H1 (cell line): ENCODE data around the gene SCN10A. TPM values are rescaled to one million over a fixed set of nuclear protein-coding genes. Genes with fewer than 3 reads are reported as not detected.

Experiments
- CTCF ChIA-PET: fragments of 300-600 bp; sonication (Branson Sonifier 250); formaldehyde crosslinking; loops from one replicate; lab custom pipeline; 2021; ENCODE audit not compliant: partially characterized antibody; lab: Charles Lee
- POLR2A ChIA-PET: fragments of 300-600 bp; sonication (Branson Sonifier 250); formaldehyde crosslinking; loops from one replicate; lab custom pipeline; 2021; ENCODE audit warnings: inconsistent platforms; ENCODE audit not compliant: partially characterized antibody; lab: Charles Lee
- DNase-seq, 2 experiments: peaks; one replicate each; pipeline versions ENCODE4 v3.0.0 to v3.0.0-alpha.2; 2010 to 2022; ENCODE audit warnings: low spot score in 2 of 2, low read depth in 1 of 2, mixed read lengths in 1 of 2
- FAIRE-seq: peaks from 2 replicates; lab custom pipeline; 2011; peaks lifted over from hg19 to GRCh38; lab: Jason Lieb, UNC
- H2AFZ ChIP-seq: 2 replicates; pipeline ENCODE4 v1.8.1; 2012; ENCODE audit warnings: low read length, inconsistent platforms
- H2AK5ac ChIP-seq: 2 replicates; pipeline ENCODE4 v1.6.1; 2013; ENCODE audit warnings: low read depth, low read length
- H2BK120ac ChIP-seq: replicated peaks from 2 replicates; pipeline ENCODE3; 2013; ENCODE audit warnings: low read depth, low read length, inconsistent platforms
- H2BK12ac ChIP-seq: 2 replicates; pipeline ENCODE4 v1.6.1; 2013; ENCODE audit warnings: low read depth, low read length
- H2BK15ac ChIP-seq: 2 replicates; pipeline ENCODE4 v1.6.1; 2013; ENCODE audit warnings: low read length
- H2BK20ac ChIP-seq: 2 replicates; pipeline ENCODE4 v1.6.1; 2013; ENCODE audit warnings: low read length
- H2BK5ac ChIP-seq: 2 replicates; pipeline ENCODE4 v1.6.1; 2013; ENCODE audit warnings: low read depth, low read length
- H3K14ac ChIP-seq: 2 replicates; pipeline ENCODE4 v1.6.1; 2013; ENCODE audit warnings: inconsistent platforms; ENCODE audit not compliant: insufficient read length
- H3K18ac ChIP-seq: 2 replicates; pipeline ENCODE4 v1.6.1; 2013; ENCODE audit warnings: low read length; ENCODE audit errors: extremely low read depth
- H3K23ac ChIP-seq: 2 replicates; pipeline ENCODE4 v1.6.1; 2013; ENCODE audit warnings: inconsistent platforms; ENCODE audit not compliant: insufficient read length
- H3K23me2 ChIP-seq: 2 replicates; pipeline ENCODE4 v1.6.1; 2013; ENCODE audit warnings: low read depth, low read length
- H3K27ac ChIP-seq: 2 replicates; pipeline ENCODE4 v1.6.1; 2011; ENCODE audit warnings: low read depth, low read length, inconsistent platforms
- H3K27me3 ChIP-seq, 4 experiments: replicated peaks in 1 of 4; 1 replicate in 1 of 4; 2 replicates in 3 of 4; pipeline versions ENCODE4 v1.6.1 to v1.8.1; 2011 to 2013; ENCODE audit warnings: low read length in 3 of 4, mild to moderate bottlenecking in 3 of 4, inconsistent platforms in 2 of 4, mixed read lengths in 2 of 4, moderate library complexity in 1 of 4; ENCODE audit not compliant: control insufficient read depth in 3 of 4, insufficient read depth in 3 of 4; ENCODE audit errors: extremely low read depth in 1 of 4
- H3K36me3 ChIP-seq, 4 experiments: 2 replicates each; pipeline versions ENCODE4 v1.6.1 to v1.8.1; 2011 to 2013; ENCODE audit warnings: mild to moderate bottlenecking in 4 of 4, low read length in 3 of 4, moderate library complexity in 2 of 4, control low read depth in 1 of 4, inconsistent platforms in 1 of 4; ENCODE audit not compliant: insufficient read depth in 4 of 4, control insufficient read depth in 2 of 4
- H3K4ac ChIP-seq: replicated peaks from 2 replicates; pipeline ENCODE3; 2013; ENCODE audit warnings: low read length, low read depth, mixed read lengths, inconsistent platforms; ENCODE audit not compliant: insufficient read length
- H3K4me1 ChIP-seq, 4 experiments: replicated peaks in 1 of 4; 1 replicate in 1 of 4; 2 replicates in 3 of 4; pipeline versions ENCODE4 v1.6.1 to v1.8.1; 2011 to 2013; ENCODE audit warnings: low read length in 3 of 4, inconsistent platforms in 2 of 4, mixed read lengths in 1 of 4; ENCODE audit not compliant: insufficient read depth in 4 of 4, control insufficient read depth in 3 of 4
- H3K4me2 ChIP-seq, 2 experiments: 2 replicates each; pipeline versions ENCODE4 v1.6.1 to v1.8.1; 2011 to 2013; ENCODE audit warnings: low read depth in 2 of 2, low read length in 2 of 2, control low read depth in 1 of 2, inconsistent platforms in 1 of 2, mild to moderate bottlenecking in 1 of 2; ENCODE audit not compliant: insufficient read depth in 1 of 2
- H3K4me3 ChIP-seq, 4 experiments: fragments of 200-600, 300-600 bp in 1 of 4; sonication (generic), shearing (Covaris generic), sonication (Bioruptor Twin) in 1 of 4; 2 replicates each; pipeline versions ENCODE4 v1.5.1 to v1.8.1; 2011 to 2016; ENCODE audit warnings: low read length in 4 of 4, low read depth in 3 of 4, control low read depth in 2 of 4, inconsistent platforms in 2 of 4, mild to moderate bottlenecking in 2 of 4, mixed read lengths in 1 of 4, moderate library complexity in 1 of 4; ENCODE audit not compliant: insufficient read depth in 2 of 4; ENCODE audit errors: extremely low read depth in 1 of 4
- H3K56ac ChIP-seq: replicated peaks from 2 replicates; pipeline ENCODE3; 2013; ENCODE audit warnings: low read depth, mild to moderate bottlenecking, mixed read lengths, low read length, inconsistent platforms; ENCODE audit not compliant: insufficient read length
- H3K79me1 ChIP-seq: 2 replicates; pipeline ENCODE4 v1.6.1; 2013; ENCODE audit warnings: low read depth, low read length, control low read depth
- H3K79me2 ChIP-seq, 2 experiments: 2 replicates each; pipeline versions ENCODE4 v1.6.1 to v1.8.1; 2012 to 2013; ENCODE audit warnings: low read length in 2 of 2, mild to moderate bottlenecking in 2 of 2, inconsistent platforms in 1 of 2; ENCODE audit not compliant: insufficient read depth in 2 of 2, control insufficient read depth in 1 of 2
- H3K9ac ChIP-seq, 4 experiments: replicated peaks in 1 of 4; 1 replicate in 1 of 4; 2 replicates in 3 of 4; pipeline versions ENCODE4 v1.6.1 to v1.8.1; 2011 to 2013; ENCODE audit warnings: low read depth in 3 of 4, low read length in 3 of 4, control low read depth in 2 of 4, mild to moderate bottlenecking in 2 of 4, moderate library complexity in 2 of 4, inconsistent platforms in 1 of 4; ENCODE audit errors: extremely low read depth in 1 of 4
- H3K9me3 ChIP-seq, 2 experiments: 2 replicates each; pipeline versions ENCODE4 v1.6.1 to v1.8.1; 2012 to 2013; ENCODE audit warnings: mild to moderate bottlenecking in 2 of 2, moderate library complexity in 2 of 2, control low read depth in 1 of 2, inconsistent platforms in 1 of 2, low read depth in 1 of 2, low read length in 1 of 2, mixed read lengths in 1 of 2; ENCODE audit not compliant: insufficient read depth in 2 of 2
- H4K20me1 ChIP-seq, 2 experiments: replicated peaks in 1 of 2; 2 replicates each; pipeline versions ENCODE3 to v1.8.1; 2011 to 2013; ENCODE audit warnings: inconsistent platforms in 2 of 2, low read length in 2 of 2, mild to moderate bottlenecking in 1 of 2; ENCODE audit not compliant: insufficient read depth in 2 of 2, control insufficient read depth in 1 of 2
- H4K5ac ChIP-seq: 2 replicates; pipeline ENCODE4 v1.6.1; 2013; ENCODE audit warnings: low read length, low read depth, mixed read lengths, inconsistent platforms; ENCODE audit not compliant: insufficient read length
- H4K8ac ChIP-seq: 2 replicates; pipeline ENCODE4 v1.8.0; 2013; ENCODE audit warnings: mild to moderate bottlenecking, moderate library complexity, low read length, inconsistent platforms; ENCODE audit not compliant: insufficient read depth; ENCODE audit errors: extremely low read depth
- H4K91ac ChIP-seq: replicated peaks from 2 replicates; pipeline ENCODE3; 2013; ENCODE audit warnings: low read length, mixed read lengths, inconsistent platforms; ENCODE audit not compliant: insufficient read length
- E2F6 ChIP-seq: IDR thresholded peaks from 2 replicates; pipeline ENCODE4 v1.6.1; 2012; ENCODE audit warnings: inconsistent platforms
- SUZ12 ChIP-seq: fragments of 200-600 bp; sonication (generic); IDR thresholded peaks from 2 replicates; pipeline ENCODE4 v1.6.1; 2012; ENCODE audit warnings: mild to moderate bottlenecking, inconsistent platforms, low read length, moderate library complexity, mixed read lengths
- whole genome bisulfite sequencing, 2 experiments: shearing (Covaris generic) in 1 of 2; methylation state at CpG; one replicate each; pipeline versions ENCODE4 v1.1.6 to v1.1.7; 2013 to 2015; ENCODE audit warnings: low lambda C conversion rate in 2 of 2, mixed read lengths in 2 of 2, inconsistent platforms in 1 of 2, low coverage in 1 of 2, missing lambda C conversion rate in 1 of 2; ENCODE audit not compliant: insufficient replicate concordance in 2 of 2, insufficient coverage in 1 of 2, insufficient read length in 1 of 2; ENCODE audit errors: extremely low coverage in 1 of 2, missing lambda C conversion rate in 1 of 2; 5-methylcytosine and 5-hydroxymethylcytosine counted together
- polyA plus RNA-seq, 7 experiments: library from polyadenylated mRNA; depleted of rRNA in 3 of 7; stranded (reverse) in 5 of 7; unstranded in 2 of 7; fragments of >200 nt in 5 of 7; fragments of 200-250 nt in 2 of 7; gene quantifications; 1 replicate in 5 of 7; 2 replicates in 1 of 7; 4 replicates in 1 of 7; pipeline versions ENCODE4 v1.2.1 to v1.2.3, GENCODE V29; 2011 to 2013; ENCODE audit warnings: missing spikeins in 2 of 7, mixed read lengths in 2 of 7
- total RNA-seq: library from RNA; stranded (reverse); fragmentation: NEBNext Ultra II Directional; extraction: Animal tissue kit (Norgen Biotek cat#: 25700); gene quantifications from 2 replicates; pipeline ENCODE4 v1.2.1, GENCODE V29; 2021

The SCN10A gene
- total and polyA plus RNA-seq, 2 of the 8 experiments (the other 6 are each of a cell fraction or from before 2014, with no cell fraction given) = not detected

- H2BK5ac ChIP-seq = 0 out of 2 replicates have a peak overlapping the region, but pooled peaks have one; percentile 30
- peaks cover 4 to 17% (median 7%) of the 10 kb centered on the region in 4 experiments; a peak in 6 of 7 replicates for H3K4me1 ChIP-seq
- no peak overlapping the region for H2AK5ac ChIP-seq
- H4K20me1 ChIP-seq = no peaks in the 10 kb centered on the region
- H4K91ac ChIP-seq = peak overlapping the region; percentile 9
- H3K4me3 ChIP-seq = no peak overlapping the region
- H2AFZ ChIP-seq = peak overlapping the region; percentile 99
- H3K9ac ChIP-seq = no peak overlapping the region
- H3K4me2 ChIP-seq = no peak overlapping the region
- POLR2A ChIA-PET = no interaction called here
- H3K23ac ChIP-seq = no peak overlapping the region
- H2BK12ac ChIP-seq = 0 out of 2 replicates have a peak overlapping the region, but pooled peaks have one; percentile 7
- H3K27ac ChIP-seq = no peak overlapping the region
- no peaks in the 10 kb centered on the region for H3K23me2 ChIP-seq
- H3K79me2 ChIP-seq = no peaks in the 10 kb centered on the region
- H3K56ac ChIP-seq = no peak overlapping the region
- TF ChIP-seq E2F6 (peak; percentile 65; the same call in 1 of the 2 replicates), SUZ12 (no peak)
- CTCF ChIA-PET = interaction anchor here (0.6 to 1.7 kb wide), 10 partner anchors 8 to 316 kb away, joined by 3 to 7 read pairs (median 4); no protein-coding TSS in a partner anchor
- FAIRE-seq (no peak), DNase-seq (no peak)
- no peak overlapping the region; the same call in 1 of the 2 replicates for H3K18ac ChIP-seq
- no peak overlapping the region for H2BK120ac ChIP-seq
- H3K4ac ChIP-seq = no peak overlapping the region
- H3K14ac ChIP-seq = no peak overlapping the region
- no peaks in the 10 kb centered on the region for H3K36me3 ChIP-seq
- no peaks in the 10 kb centered on the region for H3K9me3 ChIP-seq
- H3K27me3 ChIP-seq = no peaks in the 10 kb centered on the region; a peak in 1 of 7 replicates
- WGBS, 2 experiments = 73% methylated on average over 4 of the region's 4 CpGs; no CpG with 5 or more reads in 1 of the 2 experiments
- H2BK15ac ChIP-seq = no peak overlapping the region; the same call in 1 of the 2 replicates
- H4K8ac ChIP-seq = no peak overlapping the region
- no peak overlapping the region for H2BK20ac ChIP-seq
- no peak overlapping the region for H4K5ac ChIP-seq
- no peaks in the 10 kb centered on the region for H3K79me1 ChIP-seq
These were observed 21.3 kb upstream of the SCN10A start for GRCh38 chr3:38837358-38837757.
